ENCODE measurements around the gene PSMC5. TPM values are rescaled to one million over a fixed set of nuclear protein-coding genes. Genes with fewer than 3 reads are reported as not detected.

The PSMC5 gene
- polyA plus RNA-seq, 1 donor (not counting 4 experiments of a cell fraction or from before 2014, with no cell fraction given), result 141 TPM

GRCh38 chr17:63820963-63821561 lies 6.2 kb upstream of the PSMC5 start:
- Histone ChIP-seq H3K4me3 (ENCODE audit: control insufficient read depth in 2 of 3, extremely low read depth in 1 of 3, insufficient read depth in 2 of 3, low read depth in 1 of 3, low read length in 3 of 3) (no peak overlapping the region), H3K27ac (ENCODE audit: control insufficient read depth, insufficient read depth, low read length) (no peak overlapping the region), H3K27me3 (ENCODE audit: control insufficient read depth, extremely low read depth, insufficient read depth, low read length) (no peaks in the 10 kb centered on the region), H3K4me2 (ENCODE audit: control insufficient read depth, extremely low read depth, insufficient read depth, low read depth, low read length) (no peak overlapping the region), H3K36me3 (ENCODE audit: control insufficient read depth in 2 of 2, extremely low read depth in 1 of 2, insufficient read depth in 2 of 2, low read length in 2 of 2) (peaks cover 63 to 73% of the 10 kb centered on the region in 2 experiments), H3K9me3 (ENCODE audit: control insufficient read depth, low read depth, low read length) (no peaks in the 10 kb centered on the region), H3K9ac (ENCODE audit: control insufficient read depth, extremely low read depth, insufficient read depth, low read length) (no peak overlapping the region), H3K79me2 (ENCODE audit: control insufficient read depth, insufficient read depth, low read length) (peaks cover 31% of the 10 kb centered on the region), H3K4me1 (ENCODE audit: control insufficient read depth, extremely low read depth, insufficient read depth, low read length) (peaks cover 6% of the 10 kb centered on the region), H4K20me1 (ENCODE audit: control insufficient read depth, extremely low read depth, insufficient read depth, low read length) (peaks cover 9% of the 10 kb centered on the region), H3K9me1 (ENCODE audit: control insufficient read depth, extremely low read depth, insufficient read depth, low read length) (no peaks in the 10 kb centered on the region), H2AFZ (ENCODE audit: control insufficient read depth, low read length) (no peak overlapping the region)
- FAIRE-seq (no peak), DNase-seq (ENCODE audit: low read depth, low spot score) (no peak)
- TF ChIP-seq EZH2 (IDR thresholded peaks at IDR 0.05; ENCODE audit: low read length) (no peak), CTCF (optimal IDR thresholded peaks at IDR 0.05 in 1 of 3, IDR thresholded peaks at IDR 0.05 in 1 of 3, conservative IDR thresholded peaks at IDR 0.05 in 1 of 3; ENCODE audit: extremely low read depth in 1 of 3, insufficient read depth in 2 of 3, low read length in 3 of 3) (no peak)
- dilution Hi-C loops (cut with MboI; ENCODE audit: extremely low pct_ligation_motif_present, low sequenced_read_pairs), result no loop called here

GRCh38 chr17:63821804-63822203 lies 5.4 kb upstream of the PSMC5 start:
- no peak overlapping the region for H3K4me2 ChIP-seq (ENCODE audit: control insufficient read depth, extremely low read depth, insufficient read depth, low read depth, low read length)
- DNase-seq (ENCODE audit: low read depth, low spot score), result no peak
- H3K27ac ChIP-seq (ENCODE audit: control insufficient read depth, insufficient read depth, low read length), result no peak overlapping the region
- peaks cover 60 to 66% of the 10 kb centered on the region in 2 experiments for H3K36me3 ChIP-seq (ENCODE audit: control insufficient read depth in 2 of 2, extremely low read depth in 1 of 2, insufficient read depth in 2 of 2, low read length in 2 of 2)
- no peak overlapping the region for H2AFZ ChIP-seq (ENCODE audit: control insufficient read depth, low read length)
- no peak overlapping the region for H3K4me3 ChIP-seq (ENCODE audit: control insufficient read depth in 2 of 3, extremely low read depth in 1 of 3, insufficient read depth in 2 of 3, low read depth in 1 of 3, low read length in 3 of 3)
- dilution Hi-C loops (cut with MboI; ENCODE audit: extremely low pct_ligation_motif_present, low sequenced_read_pairs), result no loop called here
- FAIRE-seq, result no peak
- H3K9ac ChIP-seq (ENCODE audit: control insufficient read depth, extremely low read depth, insufficient read depth, low read length), result no peak overlapping the region
- no peaks in the 10 kb centered on the region for H3K9me1 ChIP-seq (ENCODE audit: control insufficient read depth, extremely low read depth, insufficient read depth, low read length)
- H4K20me1 ChIP-seq (ENCODE audit: control insufficient read depth, extremely low read depth, insufficient read depth, low read length), result peaks cover 9% of the 10 kb centered on the region
- H3K27me3 ChIP-seq (ENCODE audit: control insufficient read depth, extremely low read depth, insufficient read depth, low read length), result no peaks in the 10 kb centered on the region
- H3K9me3 ChIP-seq (ENCODE audit: control insufficient read depth, low read depth, low read length), result no peaks in the 10 kb centered on the region
- peaks cover 38% of the 10 kb centered on the region for H3K79me2 ChIP-seq (ENCODE audit: control insufficient read depth, insufficient read depth, low read length)
- TF ChIP-seq CTCF (optimal IDR thresholded peaks at IDR 0.05 in 1 of 3, IDR thresholded peaks at IDR 0.05 in 1 of 3, conservative IDR thresholded peaks at IDR 0.05 in 1 of 3; ENCODE audit: extremely low read depth in 1 of 3, insufficient read depth in 2 of 3, low read length in 3 of 3), result no peak
- TF ChIP-seq EZH2 (IDR thresholded peaks at IDR 0.05; ENCODE audit: low read length), result no peak
- peaks cover 9% of the 10 kb centered on the region for H3K4me1 ChIP-seq (ENCODE audit: control insufficient read depth, extremely low read depth, insufficient read depth, low read length)

Measured in keratinocyte (primary cell).